A549 (cell line): ENCODE results near the gene SLC26A9.

Source experiments
- CTCF ChIP-seq: fragments of >200 bp; sonication (Bioruptor Twin); formaldehyde crosslinking; IDR thresholded peaks from 3 replicates; pipeline ENCODE4 v1.5.1; 2016
- ESRRA ChIP-seq: fragments of 150-350 bp; IDR thresholded peaks from 2 replicates; pipeline ENCODE4 v1.6.1; 2014; ENCODE audit warnings: mild to moderate bottlenecking, low read length, borderline replicate concordance
- USF2 ChIP-seq: fragments of 450-650 bp; IDR thresholded peaks from 2 replicates; pipeline ENCODE4 v1.6.1; 2014; ENCODE audit warnings: antibody characterized with exemption
- ZC3H11A ChIP-seq: fragments of 450-650 bp; IDR thresholded peaks from 2 replicates; pipeline ENCODE4 v1.6.1; 2014; ENCODE audit warnings: antibody characterized with exemption, mild to moderate bottlenecking

GRCh38 chr1:205950826-205951549 lies 7.7 kb upstream of the SLC26A9 start:
- TF ChIP-seq CTCF, result no peak
- TF ChIP-seq ZC3H11A, result no peak
- TF ChIP-seq ESRRA, result no peak
- no peak for TF ChIP-seq USF2
